GM12874 (cell line): ENCODE measurements around the gene PNRC1.

Experiments used
- TF ChIP-seq, protein P1 (sequence below): IDR thresholded peaks from 2 replicates; pipeline ENCODE4 v1.5.1; 2011; ENCODE audit warnings: low read depth, mild to moderate bottlenecking, control low read depth, low read length, moderate library complexity; ENCODE audit not compliant: insufficient read depth

The PNRC1 gene

GRCh38 chr6:89118931-89119330, 38.4 kb downstream of the PNRC1 start:
- TF ChIP-seq, protein P1, sequence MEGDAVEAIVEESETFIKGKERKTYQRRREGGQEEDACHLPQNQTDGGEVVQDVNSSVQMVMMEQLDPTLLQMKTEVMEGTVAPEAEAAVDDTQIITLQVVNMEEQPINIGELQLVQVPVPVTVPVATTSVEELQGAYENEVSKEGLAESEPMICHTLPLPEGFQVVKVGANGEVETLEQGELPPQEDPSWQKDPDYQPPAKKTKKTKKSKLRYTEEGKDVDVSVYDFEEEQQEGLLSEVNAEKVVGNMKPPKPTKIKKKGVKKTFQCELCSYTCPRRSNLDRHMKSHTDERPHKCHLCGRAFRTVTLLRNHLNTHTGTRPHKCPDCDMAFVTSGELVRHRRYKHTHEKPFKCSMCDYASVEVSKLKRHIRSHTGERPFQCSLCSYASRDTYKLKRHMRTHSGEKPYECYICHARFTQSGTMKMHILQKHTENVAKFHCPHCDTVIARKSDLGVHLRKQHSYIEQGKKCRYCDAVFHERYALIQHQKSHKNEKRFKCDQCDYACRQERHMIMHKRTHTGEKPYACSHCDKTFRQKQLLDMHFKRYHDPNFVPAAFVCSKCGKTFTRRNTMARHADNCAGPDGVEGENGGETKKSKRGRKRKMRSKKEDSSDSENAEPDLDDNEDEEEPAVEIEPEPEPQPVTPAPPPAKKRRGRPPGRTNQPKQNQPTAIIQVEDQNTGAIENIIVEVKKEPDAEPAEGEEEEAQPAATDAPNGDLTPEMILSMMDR = no peak

DNA sequence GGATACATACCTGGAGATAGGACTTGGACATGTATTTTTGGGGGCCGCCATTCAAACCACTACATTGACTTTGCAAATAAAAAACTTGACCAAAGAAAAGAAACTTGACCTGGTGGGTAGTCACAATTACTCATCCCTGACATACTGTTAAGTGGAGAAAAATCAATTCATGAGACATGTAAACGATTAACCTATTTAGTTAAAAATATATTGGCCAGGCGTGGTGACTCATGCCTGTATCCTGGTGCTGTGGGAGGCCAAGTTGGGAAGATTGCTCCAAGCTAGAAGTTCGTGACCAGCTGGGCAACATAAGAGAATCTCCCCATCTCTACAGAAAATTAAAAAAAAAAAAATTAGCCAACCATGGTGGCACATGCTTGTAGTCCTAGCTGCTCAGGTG, 39.8 kb downstream of the PNRC1 start:
- TF ChIP-seq, protein P1 = no peak

- TF ChIP-seq, protein P1 = no peak
These were observed 41.4 kb downstream of the PNRC1 start for GRCh38 chr6:89121934-89122333.

GRCh38 chr6:89122625-89123024, 42.1 kb downstream of the PNRC1 start:
- TF ChIP-seq, protein P1 = peak; percentile 41; the same call in 1 of the 2 replicates

DNA sequence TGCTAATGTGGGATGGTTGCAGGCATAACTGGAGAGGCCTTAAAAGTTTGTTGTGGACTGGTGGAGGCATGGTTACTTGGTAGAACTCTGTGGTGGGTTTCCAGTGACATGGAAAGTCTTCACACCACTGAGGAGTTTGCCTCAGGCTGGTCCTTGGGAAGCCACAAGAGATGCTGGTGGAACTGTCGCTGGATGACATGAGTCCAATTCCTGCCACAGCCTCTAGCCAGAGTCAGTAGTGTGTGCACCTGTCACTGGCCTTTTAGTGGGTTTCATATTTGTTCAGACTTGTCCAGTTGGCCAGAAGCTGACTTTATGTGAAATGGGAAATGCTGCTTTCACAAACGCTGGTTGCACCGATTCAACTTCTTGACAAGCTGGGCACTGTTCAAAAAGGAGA, 51.0 kb downstream of the PNRC1 start:
- TF ChIP-seq, protein P1 = no peak

DNA sequence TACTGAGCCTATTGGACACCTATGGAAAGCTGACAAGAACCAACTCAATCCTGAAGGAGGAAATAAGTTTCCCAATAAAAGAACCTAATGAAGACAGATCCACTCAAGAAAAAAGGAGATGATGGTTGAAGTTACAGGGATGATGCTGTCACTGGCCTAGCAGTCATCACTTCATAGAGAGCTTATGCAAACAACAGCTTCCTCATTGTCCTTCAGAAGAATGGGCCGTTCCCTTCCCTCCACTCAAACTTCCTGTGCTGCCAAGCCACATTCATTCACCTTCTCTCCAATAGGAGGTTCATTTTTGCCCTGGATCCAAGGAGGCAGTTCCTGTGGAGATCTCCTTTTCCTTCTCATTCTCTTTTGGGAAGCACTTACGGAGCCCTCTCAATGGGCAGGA, 51.5 kb downstream of the PNRC1 start:
- TF ChIP-seq, protein P1 = no peak

GRCh38 chr6:89133981-89134380, 53.4 kb downstream of the PNRC1 start:
- TF ChIP-seq, protein P1 = no peak

- TF ChIP-seq, protein P1 = no peak
These were observed 54.2 kb downstream of the PNRC1 start for GRCh38 chr6:89134723-89135122.
